CD4-positive, alpha-beta memory T cell (primary cell): ENCODE data around the gene PRKG1. TPM values are rescaled to one million over a fixed set of nuclear protein-coding genes. Genes with fewer than 3 reads are reported as not detected.

ENCODE experiments used
- CTCF ChIA-PET: fragments of 350-600 bp; sonication (Branson Sonifier 250); formaldehyde crosslinking; loops from one replicate; lab custom pipeline; 2021; ENCODE audit warnings: inconsistent platforms; ENCODE audit not compliant: partially characterized antibody; lab: Charles Lee
- POLR2A ChIA-PET: fragments of 350-600 bp; sonication (Branson Sonifier 250); formaldehyde crosslinking; loops from one replicate; lab custom pipeline; 2021; ENCODE audit not compliant: partially characterized antibody; lab: Charles Lee
- DNase-seq, 5 donors: peaks; one replicate each; pipeline versions ENCODE4 v3.0.0 to v3.0.0-alpha.2; 2020 to 2022; ENCODE audit warnings: mixed read lengths in 1 of 5
- H3K27ac ChIP-seq: one replicate; pipeline ENCODE4 v1.7.0; 2013; ENCODE audit warnings: low read depth, low read length
- H3K27me3 ChIP-seq: 2 replicates; pipeline ENCODE4 v1.7.0; 2013; ENCODE audit warnings: mild to moderate bottlenecking, low read length, moderate library complexity; ENCODE audit not compliant: insufficient read depth
- H3K36me3 ChIP-seq: 2 replicates; pipeline ENCODE4 v1.7.0; 2013; ENCODE audit warnings: mild to moderate bottlenecking, low read length, moderate library complexity; ENCODE audit not compliant: insufficient read depth
- H3K4me1 ChIP-seq: 2 replicates; pipeline ENCODE4 v1.7.0; 2013; ENCODE audit warnings: mild to moderate bottlenecking, low read length, moderate library complexity; ENCODE audit not compliant: insufficient read depth
- H3K4me3 ChIP-seq, 2 donors: one replicate each; pipeline ENCODE4 v1.7.0; 2013; ENCODE audit warnings: low read length in 2 of 2, mild to moderate bottlenecking in 1 of 2
- H3K9me3 ChIP-seq, 2 donors: one replicate each; pipeline ENCODE4 v1.7.0; 2013; ENCODE audit warnings: low read length in 2 of 2, control low read depth in 1 of 2; ENCODE audit not compliant: control insufficient read depth in 1 of 2
- H3K27ac Mint-ChIP-seq, 7 donors: one replicate each; pipeline ENCODE4 v1.8.0; 2020 to 2021; ENCODE audit warnings: mixed read lengths in 7 of 7, mild to moderate bottlenecking in 6 of 7, inconsistent platforms in 3 of 7, moderate library complexity in 3 of 7
- H3K27me3 Mint-ChIP-seq, 2 donors: one replicate each; pipeline ENCODE4 v1.8.0; 2020 to 2021; ENCODE audit warnings: mixed read lengths in 2 of 2
- H3K36me3 Mint-ChIP-seq, 2 donors: one replicate each; pipeline ENCODE4 v1.8.0; 2020 to 2021; ENCODE audit warnings: mixed read lengths in 2 of 2, inconsistent platforms in 1 of 2, mild to moderate bottlenecking in 1 of 2
- H3K4me1 Mint-ChIP-seq, 4 donors: one replicate each; pipeline ENCODE4 v1.8.0; 2020 to 2021; ENCODE audit warnings: mixed read lengths in 4 of 4, mild to moderate bottlenecking in 1 of 4
- H3K4me3 Mint-ChIP-seq, 8 donors: one replicate each; pipeline ENCODE4 v1.8.0; 2020 to 2021; ENCODE audit warnings: mixed read lengths in 8 of 8, mild to moderate bottlenecking in 7 of 8, moderate library complexity in 6 of 8, inconsistent platforms in 3 of 8
- H3K9me3 Mint-ChIP-seq, 8 donors: one replicate each; pipeline ENCODE4 v1.8.0; 2020 to 2021; ENCODE audit warnings: mixed read lengths in 8 of 8, mild to moderate bottlenecking in 5 of 8, inconsistent platforms in 3 of 8, moderate library complexity in 1 of 8
- intact Hi-C: fragments of 100-400 bp; cut with micrococcal nuclease; formaldehyde crosslinking; loops from one replicate; pipeline ENCODE4 v1.15.1; 2023
- polyA plus RNA-seq, 2 donors: library from polyadenylated mRNA; unstranded; fragments of 300-500 nt; fragmentation: Illumina TruSeq; gene quantifications; one replicate each; pipeline ENCODE4 v1.2.3, GENCODE V29; 2021
- total RNA-seq, 2 experiments: library from RNA; stranded (reverse); gene quantifications; one replicate each; pipeline ENCODE4 v1.2.3, GENCODE V29; 2021

Gene PRKG1
- total and polyA plus RNA-seq, 4 experiments from 2014 or later = 0.06 to 0.20 TPM; not detected in 2

DNA sequence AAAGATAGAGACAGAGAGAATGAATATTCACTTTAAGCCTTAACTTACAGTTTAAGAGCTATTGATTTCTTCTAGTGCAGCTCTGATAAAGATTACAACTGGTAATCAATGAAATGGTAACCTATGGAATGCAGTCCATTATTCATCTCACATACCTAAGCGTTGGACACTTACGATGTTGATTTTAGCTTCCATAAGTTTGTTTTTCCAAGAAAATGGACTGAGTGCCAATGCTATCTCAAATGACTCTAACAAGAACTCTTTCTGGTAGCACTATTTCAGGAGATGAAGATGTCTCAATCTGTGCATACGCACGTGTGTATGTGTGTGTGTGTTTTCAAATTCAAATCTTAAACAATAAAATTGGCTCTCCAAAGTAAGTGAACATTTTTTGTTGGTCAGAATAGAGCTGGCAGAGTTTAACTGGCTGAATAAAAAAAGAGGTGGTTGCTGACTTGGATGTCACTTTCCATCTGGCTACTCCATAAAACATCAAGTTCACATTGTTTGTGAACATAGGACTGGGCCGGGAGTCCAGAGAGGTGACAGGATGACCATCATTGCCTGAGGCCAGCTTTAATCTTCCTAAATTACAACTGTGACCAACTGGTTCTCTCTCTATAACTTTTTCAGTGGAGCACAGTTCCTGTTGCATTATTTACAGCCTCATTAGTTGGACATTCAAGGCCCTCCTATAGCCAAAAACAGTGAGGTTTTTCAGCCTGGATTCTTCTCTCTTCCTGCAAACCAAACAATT lies 732.0 kb downstream of the PRKG1 start:
- H3K4me1 Mint-ChIP-seq = no peaks in the 10 kb centered on the region
- ChIA-PET CTCF (no interaction called here), POLR2A (no interaction called here)
- Histone ChIP-seq H3K4me3 (no peak overlapping the region), H3K4me1 (no peaks in the 10 kb centered on the region), H3K36me3 (no peaks in the 10 kb centered on the region), H3K27ac (no peak overlapping the region), H3K27me3 (no peaks in the 10 kb centered on the region), H3K9me3 (no peaks in the 10 kb centered on the region)
- H3K27ac Mint-ChIP-seq = no peak overlapping the region
- no peak overlapping the region for H3K4me3 Mint-ChIP-seq
- H3K36me3 Mint-ChIP-seq = no peaks in the 10 kb centered on the region
- H3K9me3 Mint-ChIP-seq = peaks cover 0 to 2% (median 0%) of the 10 kb centered on the region in 8 donors
- intact Hi-C loops = no loop called here
- no peak for DNase-seq
- H3K27me3 Mint-ChIP-seq = peaks cover 0 to 7% of the 10 kb centered on the region in 2 donors

DNA sequence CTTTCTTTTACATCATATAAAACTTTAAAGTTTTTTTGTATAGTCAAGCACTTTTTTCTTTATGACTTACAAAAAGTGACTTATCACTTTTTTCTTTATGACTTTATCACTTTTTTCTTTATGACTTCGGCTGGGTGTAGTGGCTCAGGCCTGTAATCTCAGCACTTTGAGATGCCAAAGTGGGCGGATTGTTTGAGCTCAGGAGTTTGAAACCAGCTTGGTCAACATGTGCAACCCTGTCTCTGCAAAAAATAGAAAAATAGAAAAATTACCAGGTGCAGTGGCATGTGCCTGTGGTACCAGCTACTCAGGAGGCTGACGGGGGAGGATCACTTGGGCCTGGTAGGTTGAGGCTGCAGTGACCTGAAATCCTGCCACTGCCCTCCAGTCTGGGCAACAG lies 733.9 kb downstream of the PRKG1 start:
- POLR2A ChIA-PET = no interaction called here
- H3K36me3 Mint-ChIP-seq = no peaks in the 10 kb centered on the region
- Histone ChIP-seq H3K4me1 (no peaks in the 10 kb centered on the region), H3K36me3 (no peaks in the 10 kb centered on the region), H3K27ac (no peak overlapping the region), H3K27me3 (no peaks in the 10 kb centered on the region), H3K4me3 (no peak overlapping the region), H3K9me3 (no peaks in the 10 kb centered on the region)
- no peaks in the 10 kb centered on the region for H3K4me1 Mint-ChIP-seq
- H3K27me3 Mint-ChIP-seq = peaks cover 0 to 5% of the 10 kb centered on the region in 2 donors
- no peak overlapping the region for H3K4me3 Mint-ChIP-seq
- intact Hi-C loops = no loop called here
- peaks cover 0 to 2% (median 0%) of the 10 kb centered on the region in 8 donors for H3K9me3 Mint-ChIP-seq
- DNase-seq = no peak
- CTCF ChIA-PET = no interaction called here
- H3K27ac Mint-ChIP-seq = no peak overlapping the region

- CTCF ChIA-PET = no interaction called here
- H3K27me3 Mint-ChIP-seq = peaks cover 0 to 1% of the 10 kb centered on the region in 2 donors
- no peaks in the 10 kb centered on the region for H3K9me3 Mint-ChIP-seq
These were observed 741.4 kb downstream of the PRKG1 start for GRCh38 chr10:51815723-51816122.

DNA sequence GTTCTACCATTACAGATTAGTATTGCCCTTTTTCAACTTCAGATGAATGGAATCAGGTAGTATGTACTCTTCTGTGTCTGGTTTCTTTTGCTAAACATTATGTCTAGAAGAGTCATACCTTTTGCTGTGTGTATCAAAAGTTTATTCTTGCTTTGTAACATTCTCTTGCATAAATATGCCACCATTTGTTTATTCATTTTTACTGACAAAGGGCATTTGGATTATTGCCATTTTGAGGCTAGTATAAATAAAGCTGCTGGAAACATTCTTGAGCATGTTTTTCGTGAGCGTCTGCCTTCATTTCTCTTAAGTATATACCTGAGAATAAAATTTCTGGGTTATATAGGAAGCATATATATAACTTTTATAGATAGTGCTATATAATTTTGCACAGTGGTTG lies 746.8 kb downstream of the PRKG1 start:
- Histone ChIP-seq H3K27me3 (no peaks in the 10 kb centered on the region), H3K4me1 (no peaks in the 10 kb centered on the region), H3K27ac (no peak overlapping the region), H3K9me3 (no peaks in the 10 kb centered on the region), H3K36me3 (no peaks in the 10 kb centered on the region), H3K4me3 (no peak overlapping the region)
- Mint-ChIP-seq H3K36me3 (no peaks in the 10 kb centered on the region), H3K27ac (no peak overlapping the region), H3K27me3 (peaks cover 0 to 1% of the 10 kb centered on the region in 2 donors), H3K4me3 (no peak overlapping the region), H3K4me1 (no peaks in the 10 kb centered on the region), H3K9me3 (no peaks in the 10 kb centered on the region)
- intact Hi-C loops = no loop called here
- POLR2A ChIA-PET = no interaction called here
- CTCF ChIA-PET = no interaction called here
- no peak for DNase-seq

More at GRCh38 chr10:51815723-51816122, 741.4 kb downstream of the PRKG1 start:
- Histone ChIP-seq H3K9me3 (no peaks in the 10 kb centered on the region), H3K27ac (no peak overlapping the region), H3K36me3 (no peaks in the 10 kb centered on the region), H3K4me1 (no peaks in the 10 kb centered on the region), H3K4me3 (no peak overlapping the region), H3K27me3 (no peaks in the 10 kb centered on the region)
- no peak for DNase-seq
- Mint-ChIP-seq H3K27ac (no peak overlapping the region), H3K36me3 (no peaks in the 10 kb centered on the region), H3K4me1 (no peaks in the 10 kb centered on the region), H3K4me3 (no peak overlapping the region)
- POLR2A ChIA-PET = no interaction called here
- intact Hi-C loops = no loop called here

GRCh38 chr10:51821745-51822144 lies 747.5 kb downstream of the PRKG1 start:
- no peaks in the 10 kb centered on the region for H3K9me3 Mint-ChIP-seq
- no peaks in the 10 kb centered on the region for H3K36me3 Mint-ChIP-seq
- Histone ChIP-seq H3K27me3 (no peaks in the 10 kb centered on the region), H3K36me3 (no peaks in the 10 kb centered on the region), H3K4me1 (no peaks in the 10 kb centered on the region), H3K9me3 (no peaks in the 10 kb centered on the region), H3K4me3 (no peak overlapping the region), H3K27ac (no peak overlapping the region)
- ChIA-PET CTCF (no interaction called here), POLR2A (no interaction called here)
- H3K4me3 Mint-ChIP-seq = no peak overlapping the region
- intact Hi-C loops = no loop called here
- H3K27me3 Mint-ChIP-seq = peaks cover 0 to 1% of the 10 kb centered on the region in 2 donors
- H3K27ac Mint-ChIP-seq = no peak overlapping the region
- DNase-seq = no peak
- H3K4me1 Mint-ChIP-seq = no peaks in the 10 kb centered on the region

- DNase-seq = no peak
These were observed 758.5 kb downstream of the PRKG1 start for GRCh38 chr10:51832652-51833383.

GRCh38 chr10:51834548-51834947 lies 760.3 kb downstream of the PRKG1 start:
- Histone ChIP-seq H3K9me3 (no peaks in the 10 kb centered on the region), H3K36me3 (no peaks in the 10 kb centered on the region), H3K4me3 (no peak overlapping the region), H3K27me3 (no peaks in the 10 kb centered on the region), H3K4me1 (no peaks in the 10 kb centered on the region), H3K27ac (no peak overlapping the region)
- intact Hi-C loops = no loop called here
- H3K9me3 Mint-ChIP-seq = peaks cover 0 to 13% (median under 1%) of the 10 kb centered on the region in 8 donors
- ChIA-PET POLR2A (no interaction called here), CTCF (no interaction called here)
- H3K4me1 Mint-ChIP-seq = no peaks in the 10 kb centered on the region
- no peak overlapping the region for H3K4me3 Mint-ChIP-seq
- peaks cover 0 to 5% of the 10 kb centered on the region in 2 donors for H3K27me3 Mint-ChIP-seq
- H3K36me3 Mint-ChIP-seq = no peaks in the 10 kb centered on the region
- no peak for DNase-seq
- no peak overlapping the region for H3K27ac Mint-ChIP-seq

More at GRCh38 chr10:51832652-51833383, 758.5 kb downstream of the PRKG1 start:
- peaks cover 0 to 5% of the 10 kb centered on the region in 2 donors for H3K27me3 Mint-ChIP-seq
- ChIA-PET POLR2A (no interaction called here), CTCF (no interaction called here)
- no peaks in the 10 kb centered on the region for H3K4me1 ChIP-seq
- no peaks in the 10 kb centered on the region for H3K27me3 ChIP-seq
- H3K9me3 ChIP-seq = no peaks in the 10 kb centered on the region
- H3K9me3 Mint-ChIP-seq = peaks cover 0 to 17% (median 5%) of the 10 kb centered on the region in 8 donors
- no peaks in the 10 kb centered on the region for H3K36me3 ChIP-seq
- H3K27ac Mint-ChIP-seq = no peak overlapping the region
- no peaks in the 10 kb centered on the region for H3K36me3 Mint-ChIP-seq
- intact Hi-C loops = no loop called here
- H3K4me3 ChIP-seq = no peak overlapping the region
- no peak overlapping the region for H3K27ac ChIP-seq
- no peaks in the 10 kb centered on the region for H3K4me1 Mint-ChIP-seq
- no peak overlapping the region for H3K4me3 Mint-ChIP-seq
